Right lobe of liver (tissue), 4 donors: Measurements from ENCODE around the gene EPB41L4B.

ENCODE experiments used
- POLR2A ChIP-seq: fragments of 450-650 bp; IDR thresholded peaks from one replicate; pipeline ENCODE4 v1.6.1; 2017; ENCODE audit warnings: antibody characterized with exemption, mild to moderate bottlenecking
- TF ChIP-seq, protein P1 (sequence below), 4 donors: fragments of 200-600 bp in 3 of 4; fragments of 450-650 bp in 1 of 4; IDR thresholded peaks; one replicate each; pipeline versions ENCODE4 v1.5.1 to v1.8.0; 2016 to 2022; ENCODE audit warnings: antibody characterized with exemption in 4 of 4, mild to moderate bottlenecking in 2 of 4
- donor health status: DM: no; HTN: no; CAD: no.
- donor health status: DM: no; HTN: no; CAD: no.
- donor health status: DM: no; HTN: yes; CAD: no.

DNA sequence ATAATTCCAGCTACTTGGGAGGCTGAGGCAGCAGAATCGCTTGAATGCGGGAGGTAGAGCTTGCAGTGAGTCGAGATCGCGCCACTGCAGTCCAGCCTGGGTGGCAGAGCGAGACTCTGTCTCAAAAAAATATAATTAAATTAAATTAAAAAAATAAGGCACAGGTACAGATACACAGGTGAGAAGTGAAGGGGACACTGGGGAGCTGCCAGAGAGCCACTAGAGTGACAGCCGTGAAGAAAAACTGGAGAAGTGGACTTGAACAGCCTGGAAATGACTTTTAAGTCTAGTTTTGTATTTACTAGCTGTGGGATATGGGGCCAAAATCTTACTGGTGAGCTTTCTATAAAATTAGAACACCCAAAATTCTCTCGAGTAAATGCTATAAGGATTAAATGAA lies 15.1 kb downstream of the EPB41L4B start:
- TF ChIP-seq, protein P1, sequence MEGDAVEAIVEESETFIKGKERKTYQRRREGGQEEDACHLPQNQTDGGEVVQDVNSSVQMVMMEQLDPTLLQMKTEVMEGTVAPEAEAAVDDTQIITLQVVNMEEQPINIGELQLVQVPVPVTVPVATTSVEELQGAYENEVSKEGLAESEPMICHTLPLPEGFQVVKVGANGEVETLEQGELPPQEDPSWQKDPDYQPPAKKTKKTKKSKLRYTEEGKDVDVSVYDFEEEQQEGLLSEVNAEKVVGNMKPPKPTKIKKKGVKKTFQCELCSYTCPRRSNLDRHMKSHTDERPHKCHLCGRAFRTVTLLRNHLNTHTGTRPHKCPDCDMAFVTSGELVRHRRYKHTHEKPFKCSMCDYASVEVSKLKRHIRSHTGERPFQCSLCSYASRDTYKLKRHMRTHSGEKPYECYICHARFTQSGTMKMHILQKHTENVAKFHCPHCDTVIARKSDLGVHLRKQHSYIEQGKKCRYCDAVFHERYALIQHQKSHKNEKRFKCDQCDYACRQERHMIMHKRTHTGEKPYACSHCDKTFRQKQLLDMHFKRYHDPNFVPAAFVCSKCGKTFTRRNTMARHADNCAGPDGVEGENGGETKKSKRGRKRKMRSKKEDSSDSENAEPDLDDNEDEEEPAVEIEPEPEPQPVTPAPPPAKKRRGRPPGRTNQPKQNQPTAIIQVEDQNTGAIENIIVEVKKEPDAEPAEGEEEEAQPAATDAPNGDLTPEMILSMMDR (IDR thresholded peaks at IDR 0.05), result no peak
- TF ChIP-seq POLR2A, result no peak
